HL-60 (cell line): ENCODE results near the gene OOSP4B.
A peak's percentile ranks its signal among the peaks of the same experiment; 100 is the strongest.

Experiments
- DNase-seq, 2 experiments: peaks; one replicate each; pipeline ENCODE4 v3.0.0-alpha.2; 2010 to 2020; ENCODE audit warnings: low read depth in 1 of 2, low spot score in 1 of 2
- H3K27ac ChIP-seq: fragments of 250-450 bp; sonication (Bioruptor Pico); replicated peaks from 2 replicates; pipeline ENCODE4 v1.5.1; 2020; ENCODE audit warnings: mild to moderate bottlenecking, moderate library complexity
- H3K27me3 ChIP-seq: fragments of 250-450 bp; sonication (Bioruptor Pico); 2 replicates; pipeline ENCODE4 v1.5.1; 2021; ENCODE audit warnings: mild to moderate bottlenecking, moderate library complexity; ENCODE audit not compliant: insufficient read depth, poor library complexity, severe bottlenecking
- H3K4me3 ChIP-seq: replicated peaks from 2 replicates; pipeline ENCODE4 v1.5.1; 2011; ENCODE audit warnings: mild to moderate bottlenecking, control low read depth, low read length; ENCODE audit not compliant: insufficient read depth
- GABPA ChIP-seq: IDR thresholded peaks from 2 replicates; pipeline ENCODE4 v1.6.1; 2012; ENCODE audit warnings: low read depth
- POLR2AphosphoS5 ChIP-seq: IDR thresholded peaks from 2 replicates; pipeline ENCODE4 v1.6.1; 2012; ENCODE audit warnings: low read depth
- SPI1 ChIP-seq: IDR thresholded peaks from 2 replicates; pipeline ENCODE4 v1.6.1; 2012; ENCODE audit warnings: low read depth, mild to moderate bottlenecking, borderline replicate concordance
- TF ChIP-seq, protein P1 (sequence below): IDR thresholded peaks from 2 replicates; pipeline ENCODE4 v1.6.1; 2012; ENCODE audit warnings: low read depth; ENCODE audit not compliant: insufficient replicate concordance
- TF ChIP-seq, protein P2 (sequence below): IDR thresholded peaks from one replicate; pipeline ENCODE4 v1.5.1; 2011; ENCODE audit warnings: low read length, control low read depth, inconsistent platforms; ENCODE audit not compliant: insufficient read depth

OOSP4B gene

GRCh38 chr11:59990421-59990820 is 26.6 kb upstream of the OOSP4B start:
- Histone ChIP-seq H3K27me3 (no peaks in the 10 kb centered on the region), H3K27ac (no peak overlapping the region), H3K4me3 (no peak overlapping the region)
- DNase-seq = no peak
- TF ChIP-seq, protein P1, sequence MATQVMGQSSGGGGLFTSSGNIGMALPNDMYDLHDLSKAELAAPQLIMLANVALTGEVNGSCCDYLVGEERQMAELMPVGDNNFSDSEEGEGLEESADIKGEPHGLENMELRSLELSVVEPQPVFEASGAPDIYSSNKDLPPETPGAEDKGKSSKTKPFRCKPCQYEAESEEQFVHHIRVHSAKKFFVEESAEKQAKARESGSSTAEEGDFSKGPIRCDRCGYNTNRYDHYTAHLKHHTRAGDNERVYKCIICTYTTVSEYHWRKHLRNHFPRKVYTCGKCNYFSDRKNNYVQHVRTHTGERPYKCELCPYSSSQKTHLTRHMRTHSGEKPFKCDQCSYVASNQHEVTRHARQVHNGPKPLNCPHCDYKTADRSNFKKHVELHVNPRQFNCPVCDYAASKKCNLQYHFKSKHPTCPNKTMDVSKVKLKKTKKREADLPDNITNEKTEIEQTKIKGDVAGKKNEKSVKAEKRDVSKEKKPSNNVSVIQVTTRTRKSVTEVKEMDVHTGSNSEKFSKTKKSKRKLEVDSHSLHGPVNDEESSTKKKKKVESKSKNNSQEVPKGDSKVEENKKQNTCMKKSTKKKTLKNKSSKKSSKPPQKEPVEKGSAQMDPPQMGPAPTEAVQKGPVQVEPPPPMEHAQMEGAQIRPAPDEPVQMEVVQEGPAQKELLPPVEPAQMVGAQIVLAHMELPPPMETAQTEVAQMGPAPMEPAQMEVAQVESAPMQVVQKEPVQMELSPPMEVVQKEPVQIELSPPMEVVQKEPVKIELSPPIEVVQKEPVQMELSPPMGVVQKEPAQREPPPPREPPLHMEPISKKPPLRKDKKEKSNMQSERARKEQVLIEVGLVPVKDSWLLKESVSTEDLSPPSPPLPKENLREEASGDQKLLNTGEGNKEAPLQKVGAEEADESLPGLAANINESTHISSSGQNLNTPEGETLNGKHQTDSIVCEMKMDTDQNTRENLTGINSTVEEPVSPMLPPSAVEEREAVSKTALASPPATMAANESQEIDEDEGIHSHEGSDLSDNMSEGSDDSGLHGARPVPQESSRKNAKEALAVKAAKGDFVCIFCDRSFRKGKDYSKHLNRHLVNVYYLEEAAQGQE = no peak
- TF ChIP-seq, protein P2, sequence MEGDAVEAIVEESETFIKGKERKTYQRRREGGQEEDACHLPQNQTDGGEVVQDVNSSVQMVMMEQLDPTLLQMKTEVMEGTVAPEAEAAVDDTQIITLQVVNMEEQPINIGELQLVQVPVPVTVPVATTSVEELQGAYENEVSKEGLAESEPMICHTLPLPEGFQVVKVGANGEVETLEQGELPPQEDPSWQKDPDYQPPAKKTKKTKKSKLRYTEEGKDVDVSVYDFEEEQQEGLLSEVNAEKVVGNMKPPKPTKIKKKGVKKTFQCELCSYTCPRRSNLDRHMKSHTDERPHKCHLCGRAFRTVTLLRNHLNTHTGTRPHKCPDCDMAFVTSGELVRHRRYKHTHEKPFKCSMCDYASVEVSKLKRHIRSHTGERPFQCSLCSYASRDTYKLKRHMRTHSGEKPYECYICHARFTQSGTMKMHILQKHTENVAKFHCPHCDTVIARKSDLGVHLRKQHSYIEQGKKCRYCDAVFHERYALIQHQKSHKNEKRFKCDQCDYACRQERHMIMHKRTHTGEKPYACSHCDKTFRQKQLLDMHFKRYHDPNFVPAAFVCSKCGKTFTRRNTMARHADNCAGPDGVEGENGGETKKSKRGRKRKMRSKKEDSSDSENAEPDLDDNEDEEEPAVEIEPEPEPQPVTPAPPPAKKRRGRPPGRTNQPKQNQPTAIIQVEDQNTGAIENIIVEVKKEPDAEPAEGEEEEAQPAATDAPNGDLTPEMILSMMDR = no peak
- no peak for TF ChIP-seq GABPA
- no peak for TF ChIP-seq POLR2AphosphoS5
- TF ChIP-seq SPI1 = no peak

- no peak overlapping the region for H3K4me3 ChIP-seq
- H3K27me3 ChIP-seq = no peaks in the 10 kb centered on the region
- TF ChIP-seq, protein P2 = no peak
- peak; percentile 68 for TF ChIP-seq SPI1
- H3K27ac ChIP-seq = peak overlapping the region; percentile 28; the same call in 1 of the 2 replicates
- peak in 1 of 2 experiments; percentile 6 for DNase-seq
Observed at GRCh38 chr11:59992425-59992824, 24.6 kb upstream of the OOSP4B start.

DNA sequence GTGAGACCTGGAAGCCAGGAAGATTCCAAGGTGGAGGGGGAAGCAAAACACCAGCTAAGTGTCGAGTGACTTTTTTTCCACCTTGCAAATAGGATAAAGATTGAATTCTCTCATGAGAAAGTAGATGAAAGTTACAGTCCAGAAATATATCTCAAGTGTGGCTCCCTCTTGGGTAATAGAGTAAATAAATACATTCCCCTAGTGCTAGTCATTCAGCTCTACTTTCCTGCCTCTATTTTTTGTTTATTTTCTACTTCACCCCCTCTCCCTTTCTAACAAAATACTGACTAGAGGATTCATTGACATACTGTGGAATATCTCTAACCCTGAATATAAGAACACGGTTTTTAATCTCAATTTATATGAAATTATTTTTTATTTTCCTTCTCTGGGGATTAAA is 19.2 kb upstream of the OOSP4B start:
- Histone ChIP-seq H3K27ac (no peak overlapping the region), H3K4me3 (no peak overlapping the region), H3K27me3 (no peaks in the 10 kb centered on the region)
- TF ChIP-seq, protein P2 = no peak
- TF ChIP-seq POLR2AphosphoS5 (no peak), GABPA (no peak), SPI1 (no peak)
- TF ChIP-seq, protein P1 = no peak
- no peak for DNase-seq

- Histone ChIP-seq H3K27ac (no peak overlapping the region), H3K27me3 (no peaks in the 10 kb centered on the region), H3K4me3 (no peak overlapping the region)
- no peak for DNase-seq
- TF ChIP-seq, protein P1 = no peak
- TF ChIP-seq, protein P2 = no peak
- TF ChIP-seq GABPA = no peak
Observed at GRCh38 chr11:59999691-60000090, 17.3 kb upstream of the OOSP4B start.
